Activated CD8-positive, alpha-beta memory T cell treated with anti-CD3 and anti-CD28 coated beads, Interleukin-2, amount 50 U/mL, for 1 hour (primary cell): Measurements from ENCODE around the gene SLC12A8.

Source experiments
- DNase-seq: peaks from one replicate; pipeline ENCODE4 v3.0.0-alpha.2; 2020; ENCODE audit errors: extremely low read depth

The SLC12A8 gene

DNA sequence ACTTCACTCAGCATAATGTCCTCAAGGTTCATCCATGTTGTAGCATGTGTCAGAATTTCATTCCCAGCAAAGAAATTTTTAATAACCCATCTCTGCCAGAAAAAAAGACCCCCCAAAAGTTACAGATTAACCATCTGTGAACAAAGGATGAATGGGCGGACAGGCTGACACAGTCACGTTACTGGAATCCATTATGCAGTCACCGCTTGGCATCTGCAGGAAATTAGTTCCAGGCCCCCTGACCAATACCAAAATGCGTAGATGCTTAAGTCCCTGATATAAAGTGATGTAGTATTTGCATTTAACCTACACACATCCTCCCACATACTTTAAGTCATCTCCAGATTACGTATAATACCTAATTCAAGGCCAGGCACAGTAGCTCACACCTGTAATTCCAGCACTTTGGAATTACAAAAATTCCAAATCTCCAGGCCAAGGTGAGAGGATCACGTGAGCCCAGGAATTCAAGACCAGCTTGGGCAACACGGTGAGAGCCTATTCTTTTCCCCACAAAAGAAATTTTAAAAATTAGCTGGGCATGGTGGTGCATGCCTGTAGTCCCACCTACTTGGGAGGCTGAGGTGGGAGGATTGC is 1.5 kb upstream of the SLC12A8 start:
- no peak for DNase-seq

DNA sequence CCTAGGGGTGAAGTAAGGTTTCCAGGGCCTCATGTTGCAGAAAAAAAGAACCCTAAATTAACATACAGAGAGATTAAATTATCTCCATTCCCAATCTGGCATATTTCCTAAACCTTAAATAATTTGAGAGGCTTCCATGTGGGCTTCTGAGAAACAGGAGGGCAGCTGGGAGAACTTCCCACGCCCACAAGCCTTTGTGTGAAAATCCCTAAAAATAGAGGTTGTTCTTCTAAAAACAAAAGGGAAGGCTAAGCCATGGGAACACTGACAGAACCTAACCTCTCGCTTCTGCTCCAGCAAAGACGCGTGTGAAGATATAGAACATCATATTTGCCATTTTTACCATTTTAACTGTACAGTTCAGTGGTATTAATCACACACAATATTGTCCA is 812 bp upstream of the SLC12A8 start:
- DNase-seq = no peak

DNA sequence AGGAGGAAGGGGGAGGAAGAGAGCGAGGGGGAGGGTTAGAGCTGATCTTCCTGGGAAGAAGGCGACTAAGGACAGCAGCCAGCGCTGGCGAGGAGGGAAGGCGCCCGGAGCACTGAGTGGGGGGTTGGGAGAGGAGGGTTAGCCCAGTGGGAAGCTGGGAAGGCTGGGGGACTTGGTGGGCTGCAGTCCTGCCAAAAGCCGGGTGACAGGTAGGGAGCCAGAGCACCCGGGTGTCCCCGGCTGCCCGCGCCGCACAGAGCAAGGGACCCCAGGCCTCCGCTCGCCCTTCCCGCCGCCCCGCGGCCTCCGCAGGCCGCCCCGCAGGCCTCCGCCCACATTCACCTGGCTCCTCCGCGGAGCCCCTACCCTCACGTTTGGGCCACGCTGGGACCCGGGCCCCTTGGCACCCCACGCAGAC is 448 bp downstream of the SLC12A8 start:
- no peak for DNase-seq

DNA sequence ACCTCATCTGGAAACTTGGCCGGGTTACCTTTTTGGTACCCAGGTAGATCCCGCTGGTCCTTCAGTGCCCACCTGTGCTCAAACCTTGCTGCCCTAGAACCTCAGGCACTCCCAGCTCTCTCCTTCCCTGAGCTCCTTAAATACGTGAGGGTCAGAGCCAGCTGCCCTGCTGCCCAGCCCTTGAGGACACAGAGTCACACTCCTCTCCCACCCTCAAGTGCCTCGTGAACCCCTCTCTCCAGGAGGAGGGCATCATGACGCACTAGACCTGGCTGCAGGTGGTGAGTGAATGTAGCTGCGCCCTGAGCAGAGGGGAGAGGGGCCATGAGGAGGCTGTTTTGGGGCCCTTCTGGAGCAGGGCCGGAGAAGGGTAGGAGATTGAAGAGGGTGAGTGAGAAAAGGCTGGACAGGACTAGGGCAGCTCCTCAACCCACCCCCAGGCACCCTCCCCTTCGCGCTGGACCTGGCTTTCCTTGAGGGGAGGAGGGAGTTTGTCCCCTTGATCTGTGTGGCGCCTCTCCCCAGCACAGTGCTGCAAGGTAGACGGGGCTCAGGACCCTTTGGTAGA is 941 bp downstream of the SLC12A8 start:
- no peak for DNase-seq

DNA sequence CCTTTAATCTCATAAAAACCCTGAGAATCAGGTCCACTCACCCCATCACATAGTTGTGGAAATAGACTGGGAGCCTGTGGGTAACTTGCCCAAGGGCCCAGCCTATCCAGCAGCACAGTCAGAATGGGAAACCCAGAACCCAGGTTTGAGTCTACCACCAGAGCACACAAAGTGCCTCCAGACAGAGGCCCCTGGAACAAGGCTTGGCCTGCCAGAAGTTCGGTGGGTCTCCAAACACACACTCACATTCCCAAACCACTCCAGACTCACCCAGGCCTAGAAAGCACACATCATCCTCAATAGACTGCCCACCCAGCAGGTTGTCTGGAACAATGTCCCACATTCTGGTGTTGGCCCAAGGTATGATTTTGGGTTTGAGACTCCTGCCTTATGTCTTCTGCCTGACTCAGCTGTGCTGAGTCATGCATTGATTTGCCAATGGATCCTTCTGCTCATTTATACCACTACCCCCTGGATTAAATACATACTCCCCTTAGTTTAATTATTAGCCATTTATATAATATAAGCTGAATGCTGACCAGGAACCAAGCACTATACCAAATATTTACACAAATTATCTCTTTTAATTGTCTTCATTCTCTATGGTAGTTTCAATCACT is 4.5 kb downstream of the SLC12A8 start:
- no peak for DNase-seq

DNA sequence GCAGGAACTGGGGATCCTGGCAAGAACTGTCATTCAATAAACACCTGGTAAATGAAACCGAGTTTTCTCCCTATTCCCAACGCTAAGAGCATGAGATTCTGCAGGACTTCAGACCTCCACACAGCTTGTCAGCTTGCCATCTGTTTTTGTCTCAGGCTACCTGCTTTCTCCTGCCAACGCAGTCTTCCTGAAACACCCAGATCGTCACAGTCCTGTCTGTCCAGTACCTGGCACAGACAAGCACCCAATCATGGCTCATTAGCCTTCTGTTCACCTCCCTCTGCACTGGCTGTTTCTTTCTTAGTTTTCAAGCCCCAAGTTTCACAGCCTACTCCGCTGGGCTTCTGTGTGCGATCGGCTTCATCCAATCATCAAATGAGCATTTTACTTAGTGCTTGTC is 5.0 kb downstream of the SLC12A8 start:
- no peak for DNase-seq

DNA sequence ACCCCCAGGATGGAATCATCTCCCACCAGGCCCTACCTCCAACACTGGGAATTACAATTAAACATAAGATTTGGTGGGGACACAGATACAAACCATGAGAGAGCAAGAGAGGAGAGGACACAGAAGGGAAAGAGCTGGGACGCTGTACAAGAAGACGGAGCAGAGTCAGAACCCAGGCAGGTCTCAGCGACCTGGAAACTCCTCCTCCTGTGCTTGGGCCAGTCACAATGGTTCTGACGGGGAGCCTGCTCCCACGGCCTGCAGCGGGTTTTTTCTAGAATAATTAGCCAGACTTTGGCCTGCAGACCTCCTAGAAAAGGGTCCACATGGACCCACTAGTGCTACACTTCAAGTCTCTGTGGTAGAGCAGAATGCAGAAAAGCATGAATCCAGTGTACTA is 5.6 kb downstream of the SLC12A8 start:
- DNase-seq = no peak

DNA sequence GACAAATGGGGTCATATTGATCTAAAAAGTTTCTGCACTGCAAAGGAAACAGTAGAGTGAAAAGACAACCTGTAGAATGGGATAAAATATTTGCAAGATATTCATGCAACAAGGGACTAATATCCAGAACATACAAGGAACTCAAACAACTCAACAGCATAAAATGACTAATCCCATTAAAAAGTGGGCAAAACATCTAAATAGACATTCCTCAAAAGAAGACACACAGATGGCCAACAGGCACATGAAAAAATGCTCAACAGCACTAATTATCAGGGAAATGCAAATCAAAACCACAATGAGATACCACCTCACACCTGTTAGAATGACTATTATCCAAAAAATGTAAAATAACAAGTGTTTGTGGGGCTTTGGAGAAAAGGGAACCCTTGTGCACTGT is 8.8 kb downstream of the SLC12A8 start:
- no peak for DNase-seq

DNA sequence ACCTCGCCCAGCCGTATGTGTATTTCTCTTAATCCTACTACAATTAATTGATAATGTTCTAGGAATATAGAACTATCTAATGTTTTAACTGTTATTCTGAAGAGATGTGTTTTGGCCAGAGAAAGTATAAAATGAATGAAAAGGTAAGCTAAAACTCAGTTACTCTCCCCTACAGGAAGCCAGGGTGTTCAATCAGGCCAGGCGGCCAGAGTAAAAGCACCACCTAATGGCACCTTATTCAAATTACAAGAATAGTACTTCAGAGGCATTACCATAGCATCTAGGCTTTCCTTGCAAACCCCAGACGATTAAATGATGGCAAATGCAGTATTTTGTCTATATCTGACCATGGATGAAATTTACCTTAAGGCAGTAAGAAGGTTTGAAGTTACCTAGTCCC is 10.4 kb downstream of the SLC12A8 start:
- DNase-seq = no peak

DNA sequence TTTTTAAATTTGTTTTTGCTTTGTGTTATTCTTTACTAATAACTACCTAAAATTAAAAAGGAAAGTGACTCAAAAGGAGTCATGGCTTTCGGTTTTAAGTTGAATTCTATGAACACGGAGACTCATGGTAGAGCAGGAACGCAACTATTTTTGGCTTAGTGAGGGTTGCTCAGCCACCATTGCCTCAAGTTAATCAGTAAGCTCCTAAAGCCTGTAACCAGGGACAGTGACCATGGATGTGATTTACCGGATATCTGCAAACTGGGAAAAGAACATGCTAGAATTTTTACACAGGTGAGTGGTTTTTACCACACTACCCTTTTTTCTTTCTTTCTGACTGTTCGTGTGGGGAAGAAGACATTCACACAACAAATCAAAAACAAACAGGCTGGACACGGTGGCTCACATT is 11.8 kb downstream of the SLC12A8 start:
- no peak for DNase-seq

DNA sequence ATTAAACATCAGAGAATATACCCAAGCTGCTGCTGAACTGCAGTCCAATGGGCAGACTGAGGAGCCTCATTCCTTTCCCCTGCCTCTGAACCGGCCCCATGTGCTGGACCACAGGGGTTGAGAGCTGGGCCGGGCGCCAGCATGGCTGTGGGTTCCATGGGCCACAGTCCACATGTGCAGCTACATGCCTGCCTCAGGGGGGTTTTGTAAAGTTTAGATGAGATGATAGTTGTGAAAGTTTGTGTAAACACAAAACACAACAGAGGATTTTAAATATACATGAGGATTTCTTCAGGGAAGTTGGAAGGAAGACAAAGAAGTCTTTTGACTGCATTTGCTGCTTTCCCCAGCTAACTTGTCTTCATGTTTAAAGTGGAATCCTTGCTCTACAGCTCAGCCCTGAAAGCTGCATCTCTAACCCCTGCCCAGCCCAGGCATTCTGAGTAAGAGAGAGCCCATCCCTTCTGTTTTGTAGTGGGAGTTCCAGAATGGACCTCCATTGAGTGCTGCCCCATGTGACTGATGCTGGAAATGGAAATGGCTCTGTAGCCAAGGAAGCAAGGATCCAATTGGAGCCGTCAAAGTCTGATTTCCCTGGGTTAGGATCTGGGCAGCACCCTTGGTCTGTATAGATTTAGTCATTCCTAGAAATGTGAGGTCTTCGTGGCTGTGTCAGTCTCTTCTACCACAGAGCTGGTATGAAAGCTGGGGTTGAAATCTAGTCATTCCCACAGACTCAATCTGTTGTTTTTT is 17.5 kb downstream of the SLC12A8 start:
- no peak for DNase-seq

DNA sequence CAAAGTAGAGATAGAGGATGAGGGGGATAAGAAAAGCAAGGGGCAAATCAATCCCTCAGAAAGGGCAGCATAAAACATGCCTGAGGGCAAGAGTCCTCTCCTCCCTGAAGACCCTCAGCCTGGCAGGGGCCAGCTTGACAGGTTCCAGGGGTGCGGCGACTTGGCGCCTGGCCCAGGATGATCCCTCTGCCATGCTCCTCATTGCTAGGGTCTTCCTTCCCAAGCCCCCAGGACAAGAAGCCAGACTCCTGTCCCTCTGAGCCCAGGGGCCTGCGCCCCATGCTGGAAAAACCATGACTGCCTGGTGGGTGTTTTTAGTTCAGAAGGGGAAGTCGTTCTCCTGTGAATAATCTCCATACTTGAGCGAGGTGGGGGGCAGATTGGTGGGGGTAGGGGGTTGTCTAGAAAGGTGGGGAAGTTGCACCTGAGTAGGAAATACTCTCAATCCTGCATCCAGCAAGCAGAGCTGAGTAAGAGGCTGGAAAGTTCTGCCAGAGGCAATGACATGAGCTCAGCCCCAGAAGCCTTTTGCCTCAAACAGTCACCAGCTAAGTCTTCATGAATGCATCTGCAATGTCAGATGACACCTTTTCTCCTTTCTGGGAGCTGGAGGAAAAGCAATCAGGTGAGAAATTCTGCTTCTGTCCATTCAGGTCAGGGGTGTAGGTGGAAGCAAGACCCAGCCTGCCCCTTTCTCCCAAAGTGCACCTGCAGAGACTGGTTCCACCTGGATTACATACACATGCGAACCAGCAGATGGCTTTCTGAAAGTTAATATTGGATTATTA is 18.3 kb downstream of the SLC12A8 start:
- DNase-seq = no peak

DNA sequence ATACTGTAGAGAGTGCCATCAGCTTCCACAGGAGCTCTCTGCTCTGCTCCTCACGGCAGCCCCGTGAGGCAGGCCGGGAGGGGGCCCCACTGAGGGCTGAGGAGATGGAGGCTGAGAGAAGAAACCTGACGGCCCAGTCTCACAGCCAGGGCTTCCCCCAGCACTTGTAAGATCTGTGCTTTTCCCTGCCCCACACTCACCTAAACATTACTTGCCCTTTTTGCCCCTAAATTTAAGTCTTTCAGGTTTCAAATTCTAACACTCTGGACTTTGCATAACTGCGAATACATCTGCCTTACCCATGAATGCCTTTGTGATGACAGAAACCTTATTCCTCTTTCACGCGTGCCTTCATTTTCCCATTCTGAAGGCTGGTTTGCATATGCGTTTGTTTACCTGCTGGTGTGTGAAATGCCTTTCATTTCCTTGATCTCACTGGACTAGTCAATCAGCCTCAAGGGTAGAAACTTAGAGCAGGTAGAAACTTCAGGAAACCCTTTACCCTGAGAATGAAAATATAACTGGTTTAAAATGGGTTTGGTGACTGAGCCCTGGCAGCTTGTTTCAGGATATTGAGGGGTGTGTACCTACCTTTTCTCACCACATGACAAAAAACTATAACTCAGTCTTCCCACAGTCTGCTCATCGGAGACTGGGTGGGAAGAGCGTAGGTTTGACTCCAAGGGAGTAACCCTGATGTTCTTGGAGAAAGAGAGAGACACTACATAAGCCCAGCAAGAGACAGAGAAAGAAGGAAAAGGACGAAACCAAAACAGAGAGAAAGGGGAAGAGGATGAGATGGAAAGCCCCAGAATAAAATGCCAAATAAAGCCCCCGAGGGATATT is 20.1 kb downstream of the SLC12A8 start:
- no peak for DNase-seq

DNA sequence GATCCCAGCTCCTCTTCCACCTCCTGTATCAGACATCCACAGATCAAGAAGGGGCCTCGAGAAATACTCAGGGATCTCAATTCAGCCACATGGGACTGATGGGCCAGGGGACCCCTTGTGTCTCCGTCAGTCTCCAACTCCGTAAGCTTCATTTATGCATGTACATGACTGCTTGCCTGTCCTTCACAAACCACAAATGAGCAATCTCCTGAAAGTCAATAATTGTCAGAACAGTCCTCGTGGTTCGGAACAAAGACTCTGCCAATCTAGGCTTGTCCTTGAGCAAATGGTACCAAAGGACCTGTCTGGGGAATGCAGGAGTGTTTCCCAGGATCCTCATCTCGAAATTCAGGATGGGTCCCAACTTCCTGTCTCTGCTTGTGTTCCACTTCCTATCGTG is 20.8 kb downstream of the SLC12A8 start:
- no peak for DNase-seq

DNA sequence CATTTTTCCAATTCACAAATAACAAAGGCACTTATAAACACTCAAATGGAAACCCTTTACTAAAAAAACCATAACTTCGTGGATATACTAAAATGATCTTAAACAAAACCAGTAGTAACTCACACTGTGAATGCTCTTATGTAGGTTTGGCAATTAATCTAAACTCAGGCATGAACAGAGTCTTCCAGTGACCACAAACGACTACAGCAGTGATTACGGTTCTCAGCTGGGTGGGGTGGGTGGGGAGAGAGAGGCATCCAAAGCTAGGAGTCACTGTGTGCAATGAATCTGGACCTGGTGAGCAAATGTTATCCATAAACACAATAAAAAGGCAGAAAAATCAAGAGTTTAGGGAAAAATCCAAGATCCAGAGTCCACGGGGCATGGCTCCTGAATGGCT is 21.3 kb downstream of the SLC12A8 start:
- no peak for DNase-seq

DNA sequence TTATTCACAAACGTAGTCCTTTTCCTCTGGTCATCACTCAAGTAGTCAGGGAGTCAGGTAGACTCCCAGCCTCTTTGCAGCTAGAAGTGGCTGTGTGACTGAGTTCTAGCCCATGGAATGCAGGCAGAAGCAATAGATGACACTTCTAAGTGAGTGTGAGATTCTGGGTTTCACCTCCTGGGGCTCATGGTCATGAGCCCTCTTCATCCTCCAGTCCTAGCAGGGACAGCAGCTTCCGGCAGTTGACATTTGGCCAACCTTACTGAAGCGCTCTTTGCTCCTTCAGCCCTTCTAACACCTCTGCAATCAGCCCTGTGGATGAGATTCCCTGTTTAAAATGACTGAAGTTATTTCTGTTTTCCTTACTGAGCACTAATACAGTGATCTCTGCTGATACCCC is 21.8 kb downstream of the SLC12A8 start:
- DNase-seq = no peak

DNA sequence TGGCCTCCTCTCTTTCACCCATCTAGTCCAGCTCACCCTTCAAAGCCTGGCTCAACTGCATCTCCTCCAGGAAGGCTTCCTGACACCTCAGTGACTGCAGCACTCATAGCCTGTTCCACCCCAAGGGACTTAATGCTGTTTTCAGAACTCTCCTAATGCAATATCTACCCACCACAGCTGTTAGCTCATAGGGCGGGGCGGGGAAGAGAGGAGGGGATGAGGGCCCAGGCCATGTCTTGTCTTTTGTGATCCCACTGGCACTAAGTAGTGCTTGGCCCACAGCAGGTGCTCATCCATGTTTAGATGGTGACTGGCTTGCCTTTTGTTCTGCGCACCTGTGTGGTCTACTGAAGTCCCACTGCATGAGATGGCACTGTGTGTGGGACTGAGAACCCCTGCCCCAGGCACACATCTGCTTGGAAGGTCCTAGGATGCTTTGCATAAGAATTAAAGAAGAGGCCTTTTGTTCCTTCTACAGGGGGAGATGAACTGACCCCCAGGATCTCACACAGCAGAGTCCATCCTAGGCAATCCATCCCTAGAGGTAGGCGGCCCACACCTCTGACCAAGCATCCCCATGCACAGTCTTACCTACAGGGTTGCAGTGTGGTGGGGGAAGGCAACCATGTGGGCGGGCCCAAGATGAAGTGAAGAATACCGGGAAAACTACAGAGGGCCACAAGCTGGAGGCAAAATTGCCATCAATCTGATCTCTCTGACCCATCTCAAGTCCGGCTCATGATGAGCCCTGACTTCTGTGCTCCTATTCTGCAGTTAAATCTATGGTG is 23.0 kb downstream of the SLC12A8 start:
- no peak for DNase-seq

DNA sequence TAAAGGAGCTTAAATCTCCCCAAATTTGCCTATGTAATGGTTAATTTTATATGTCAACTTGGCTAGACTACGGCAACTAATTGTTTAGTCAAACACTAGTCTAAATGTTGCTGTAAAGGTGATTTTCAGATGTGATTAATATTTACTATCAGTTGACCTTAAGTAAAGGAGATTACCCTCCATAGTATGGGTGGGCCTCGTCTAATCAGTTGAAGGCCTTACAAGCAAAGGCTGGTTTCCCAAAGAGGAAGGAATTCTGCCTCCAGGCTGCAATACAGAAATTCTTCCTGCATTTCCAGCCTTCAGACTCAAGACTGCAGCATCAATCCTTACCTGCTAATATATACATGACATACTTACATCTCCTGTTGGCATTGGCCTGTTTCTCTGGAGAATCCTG is 23.6 kb downstream of the SLC12A8 start:
- no peak for DNase-seq

DNA sequence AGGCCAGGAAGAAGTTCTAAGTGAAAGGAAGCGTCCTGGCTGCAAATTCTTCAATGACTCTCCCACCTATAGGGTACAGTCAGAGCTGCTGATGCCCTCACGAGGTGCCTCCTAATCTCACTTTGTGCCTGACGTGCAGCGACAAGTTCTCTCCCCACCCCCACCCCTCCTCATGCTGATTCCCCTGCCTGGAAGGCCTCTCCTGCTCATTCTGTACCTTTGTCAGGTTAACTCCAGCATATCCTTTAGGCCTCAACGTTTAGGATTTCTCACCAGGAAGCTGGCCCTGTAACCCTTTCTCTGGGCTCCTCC is 25.0 kb downstream of the SLC12A8 start:
- no peak for DNase-seq

DNA sequence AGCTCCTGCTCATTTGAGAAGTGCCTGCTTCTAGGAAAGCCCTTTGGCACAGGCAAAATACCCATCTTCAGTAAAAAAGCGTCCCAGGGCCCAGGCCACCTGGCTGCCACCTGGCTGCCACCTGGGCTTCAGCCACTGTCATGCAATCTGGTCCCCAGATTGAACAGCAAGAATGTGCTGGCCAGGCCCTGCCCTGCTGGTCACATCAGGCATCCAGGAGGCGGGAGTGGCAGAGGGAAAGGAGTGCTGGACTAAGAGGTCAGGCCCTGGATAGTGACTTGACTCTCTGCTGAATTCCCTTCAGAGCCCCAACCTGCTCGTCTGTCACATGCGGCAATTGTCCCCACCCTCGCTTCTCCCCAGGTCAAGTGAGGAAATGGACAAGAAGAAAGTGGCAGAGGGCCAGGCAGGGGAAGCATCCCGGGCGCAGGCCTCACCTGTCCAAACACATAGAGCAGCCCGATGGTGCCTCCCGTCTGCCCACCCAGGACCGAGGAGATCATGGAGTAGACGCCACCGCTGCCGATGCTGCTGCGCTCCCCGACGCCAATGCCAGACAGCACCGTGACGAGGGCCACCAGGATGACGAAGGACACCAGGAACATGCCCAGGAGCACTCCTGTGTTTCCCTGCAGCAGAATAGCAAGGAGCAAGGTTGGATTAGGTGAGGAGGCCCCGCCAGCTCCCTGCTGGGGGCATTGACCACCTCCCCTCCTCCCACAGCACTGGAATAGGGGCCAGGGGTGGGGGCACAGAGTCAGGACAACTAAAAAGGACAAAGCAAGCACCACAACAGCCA is 25.5 kb downstream of the SLC12A8 start:
- no peak for DNase-seq
